GM12878 (cell line): ENCODE results near the gene TPST1. TPM values are rescaled to one million over a fixed set of nuclear protein-coding genes. Genes with fewer than 3 reads are reported as not detected.

Source experiments
- EGR1 ChIP-seq, 2 experiments: IDR thresholded peaks; 1 replicate in 1 of 2; 2 replicates in 1 of 2; pipeline ENCODE4 v1.6.1; 2011 to 2012; ENCODE audit warnings: low read depth in 2 of 2, low read length in 2 of 2, borderline replicate concordance in 1 of 2, mild to moderate bottlenecking in 1 of 2, moderate library complexity in 1 of 2
- MEF2A ChIP-seq: IDR thresholded peaks from 2 replicates; pipeline ENCODE4 v1.6.1; 2011; ENCODE audit warnings: low read depth, mild to moderate bottlenecking, low read length, moderate library complexity; ENCODE audit not compliant: insufficient read depth
- NFXL1 ChIP-seq: fragments of 450-650 bp; IDR thresholded peaks from 2 replicates; pipeline ENCODE4 v1.6.1; 2017; ENCODE audit warnings: antibody characterized with exemption, mild to moderate bottlenecking, borderline replicate concordance
- RELB ChIP-seq: fragments of 450-650 bp; IDR thresholded peaks from 2 replicates; pipeline ENCODE4 v1.6.1; 2017; ENCODE audit warnings: low read depth, mild to moderate bottlenecking, moderate library complexity
- RUNX3 ChIP-seq: IDR thresholded peaks from 2 replicates; pipeline ENCODE4 v1.6.1; 2012; ENCODE audit warnings: low read length, inconsistent platforms
- SRF ChIP-seq, 2 experiments: IDR thresholded peaks; 2 replicates each; pipeline ENCODE4 v1.6.1; 2011; ENCODE audit warnings: low read depth in 2 of 2, low read length in 2 of 2, mild to moderate bottlenecking in 1 of 2, moderate library complexity in 1 of 2
- STAT1 ChIP-seq: fragments of 450-650 bp; conservative IDR thresholded peaks from 2 replicates; pipeline ENCODE4 v1.6.1; 2014; ENCODE audit warnings: antibody characterized with exemption, mild to moderate bottlenecking
- ZNF592 ChIP-seq: fragments of 450-650 bp; IDR thresholded peaks from 2 replicates; pipeline ENCODE4 v1.6.1; 2017; ENCODE audit warnings: mild to moderate bottlenecking, moderate library complexity
- polyA plus RNA-seq, 11 experiments: library from polyadenylated mRNA; depleted of rRNA in 4 of 11; unstranded in 6 of 11; stranded (reverse) in 5 of 11; fragments of >200 nt; fragmentation: Nextera tagmentation in 4 of 11; fragmentation: Illumina TruSeq in 1 of 11; extraction: Ambion mirVana in 4 of 11; extraction: Trizol in 1 of 11; gene quantifications; 1 replicate in 1 of 11; 2 replicates in 10 of 11; pipeline versions ENCODE4 v1.2.1 to v1.2.3, GENCODE V29; 2011 to 2016; ENCODE audit warnings: inconsistent platforms in 2 of 11, missing spikeins in 2 of 11, low read depth in 1 of 11
- total RNA-seq, 4 experiments: library from RNA; depleted of rRNA in 3 of 4; stranded (reverse); fragments of >200 nt in 3 of 4; fragmentation: Illumina TruSeq in 1 of 4; extraction: Trizol in 1 of 4; gene quantifications; 2 replicates each; pipeline versions ENCODE4 v1.2.1 to v1.2.3, GENCODE V29; 2013 to 2021
- TF ChIP-seq, protein P1 (sequence below): fragments of 450-650 bp; conservative IDR thresholded peaks from 2 replicates; pipeline ENCODE4 v1.6.1; 2017; ENCODE audit warnings: mild to moderate bottlenecking, moderate library complexity
- TF ChIP-seq, protein P2 (sequence below): fragments of 450-650 bp; IDR thresholded peaks from 2 replicates; pipeline ENCODE4 v1.6.1; 2014; ENCODE audit warnings: mild to moderate bottlenecking

TPST1 gene
- total and polyA plus RNA-seq, 10 of the 15 experiments (the other 5 are each of a cell fraction or from before 2014, with no cell fraction given), result 1.1 to 10.6 (median 7.5) TPM

DNA sequence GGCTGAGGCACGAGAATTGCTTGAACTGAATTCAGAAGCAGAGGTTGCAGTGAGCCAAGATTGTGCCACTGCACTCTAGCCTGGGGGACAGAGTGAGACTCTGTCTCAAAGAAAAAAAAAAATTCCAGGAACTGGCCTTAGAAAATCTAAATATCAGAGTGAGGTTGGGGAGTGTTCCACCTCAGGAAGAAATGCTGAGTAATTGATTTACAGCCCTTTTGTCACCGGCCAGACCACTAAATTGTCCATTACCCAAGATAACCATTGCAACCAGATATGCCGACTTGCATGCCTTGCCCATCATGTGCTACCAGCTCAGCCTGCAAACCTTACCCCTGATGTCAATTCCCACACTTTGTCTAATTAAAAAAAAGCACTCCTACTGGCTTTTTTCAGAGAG is 48.1 kb upstream of the TPST1 start (continued):
- TF ChIP-seq, protein P1, sequence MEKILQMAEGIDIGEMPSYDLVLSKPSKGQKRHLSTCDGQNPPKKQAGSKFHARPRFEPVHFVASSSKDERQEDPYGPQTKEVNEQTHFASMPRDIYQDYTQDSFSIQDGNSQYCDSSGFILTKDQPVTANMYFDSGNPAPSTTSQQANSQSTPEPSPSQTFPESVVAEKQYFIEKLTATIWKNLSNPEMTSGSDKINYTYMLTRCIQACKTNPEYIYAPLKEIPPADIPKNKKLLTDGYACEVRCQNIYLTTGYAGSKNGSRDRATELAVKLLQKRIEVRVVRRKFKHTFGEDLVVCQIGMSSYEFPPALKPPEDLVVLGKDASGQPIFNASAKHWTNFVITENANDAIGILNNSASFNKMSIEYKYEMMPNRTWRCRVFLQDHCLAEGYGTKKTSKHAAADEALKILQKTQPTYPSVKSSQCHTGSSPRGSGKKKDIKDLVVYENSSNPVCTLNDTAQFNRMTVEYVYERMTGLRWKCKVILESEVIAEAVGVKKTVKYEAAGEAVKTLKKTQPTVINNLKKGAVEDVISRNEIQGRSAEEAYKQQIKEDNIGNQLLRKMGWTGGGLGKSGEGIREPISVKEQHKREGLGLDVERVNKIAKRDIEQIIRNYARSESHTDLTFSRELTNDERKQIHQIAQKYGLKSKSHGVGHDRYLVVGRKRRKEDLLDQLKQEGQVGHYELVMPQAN, result no peak
- TF ChIP-seq ZNF592 (no peak), NFXL1 (no peak), RELB (no peak), EGR1 (IDR thresholded peaks at IDR 0.05; ENCODE audit: borderline replicate concordance in 1 of 2, low read depth in 2 of 2, low read length in 2 of 2) (no peak), MEF2A (no peak), RUNX3 (no peak), SRF (IDR thresholded peaks at IDR 0.05; ENCODE audit: low read depth in 2 of 2, low read length in 2 of 2) (no peak), STAT1 (no peak)
- TF ChIP-seq, protein P2, sequence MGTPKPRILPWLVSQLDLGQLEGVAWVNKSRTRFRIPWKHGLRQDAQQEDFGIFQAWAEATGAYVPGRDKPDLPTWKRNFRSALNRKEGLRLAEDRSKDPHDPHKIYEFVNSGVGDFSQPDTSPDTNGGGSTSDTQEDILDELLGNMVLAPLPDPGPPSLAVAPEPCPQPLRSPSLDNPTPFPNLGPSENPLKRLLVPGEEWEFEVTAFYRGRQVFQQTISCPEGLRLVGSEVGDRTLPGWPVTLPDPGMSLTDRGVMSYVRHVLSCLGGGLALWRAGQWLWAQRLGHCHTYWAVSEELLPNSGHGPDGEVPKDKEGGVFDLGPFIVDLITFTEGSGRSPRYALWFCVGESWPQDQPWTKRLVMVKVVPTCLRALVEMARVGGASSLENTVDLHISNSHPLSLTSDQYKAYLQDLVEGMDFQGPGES, result no peak
